Mesendoderm (in vitro differentiated cells): Measurements from ENCODE around the gene NUDT6.

Experiments
- DNase-seq: peaks from one replicate; pipeline ENCODE4 v3.0.0; 2013
- H2AK5ac ChIP-seq: 2 replicates; pipeline ENCODE4 v1.6.1; 2013; ENCODE audit warnings: low read length, inconsistent platforms
- H2BK120ac ChIP-seq: 2 replicates; pipeline ENCODE4 v1.6.1; 2013; ENCODE audit warnings: low read depth, mild to moderate bottlenecking, low read length, moderate library complexity, mixed read lengths
- H2BK15ac ChIP-seq: replicated peaks from 2 replicates; pipeline ENCODE4 v1.6.1; 2013; ENCODE audit warnings: low read depth, mild to moderate bottlenecking, moderate library complexity
- H2BK5ac ChIP-seq: 2 replicates; pipeline ENCODE4 v1.6.1; 2013; ENCODE audit warnings: low read length, inconsistent platforms
- H3K18ac ChIP-seq: 2 replicates; pipeline ENCODE4 v1.6.1; 2013; ENCODE audit warnings: mild to moderate bottlenecking, low read length, mixed read lengths
- H3K23ac ChIP-seq: one replicate; pipeline ENCODE4 v1.6.1; 2013; ENCODE audit warnings: low read length
- H3K27ac ChIP-seq: 2 replicates; pipeline ENCODE4 v1.5.1; 2013; ENCODE audit warnings: low read depth, mild to moderate bottlenecking, inconsistent platforms, low read length, moderate library complexity
- H3K27me3 ChIP-seq: 2 replicates; pipeline ENCODE4 v1.6.1; 2013; ENCODE audit warnings: low read length, control low read depth, mild to moderate bottlenecking, inconsistent platforms; ENCODE audit not compliant: insufficient read depth, poor library complexity
- H3K36me3 ChIP-seq: 2 replicates; pipeline ENCODE4 v1.6.1; 2013; ENCODE audit warnings: low read length, inconsistent platforms; ENCODE audit not compliant: control insufficient read depth, insufficient read depth
- H3K4ac ChIP-seq: one replicate; pipeline ENCODE4 v1.6.1; 2013; ENCODE audit warnings: low read depth, mild to moderate bottlenecking, low read length, moderate library complexity
- H3K4me1 ChIP-seq: 2 replicates; pipeline ENCODE4 v1.6.1; 2013; ENCODE audit warnings: low read depth, low read length, inconsistent platforms; ENCODE audit not compliant: control insufficient read depth
- H3K4me2 ChIP-seq: 2 replicates; pipeline ENCODE4 v1.6.1; 2013; ENCODE audit warnings: low read length
- H3K4me3 ChIP-seq: 2 replicates; pipeline ENCODE4 v1.5.1; 2013; ENCODE audit warnings: mild to moderate bottlenecking, low read length
- H3K56ac ChIP-seq: one replicate; pipeline ENCODE4 v1.6.1; 2013; ENCODE audit warnings: low read length
- H3K79me1 ChIP-seq: 2 replicates; pipeline ENCODE4 v1.6.1; 2013; ENCODE audit warnings: low read length, inconsistent platforms
- H3K79me2 ChIP-seq: 2 replicates; pipeline ENCODE4 v1.6.1; 2013; ENCODE audit warnings: mild to moderate bottlenecking, low read length; ENCODE audit not compliant: control insufficient read depth, insufficient read depth
- H3K9ac ChIP-seq: 2 replicates; pipeline ENCODE4 v1.6.1; 2013; ENCODE audit warnings: low read length, inconsistent platforms
- H4K5ac ChIP-seq: one replicate; pipeline ENCODE4 v1.6.1; 2013; ENCODE audit warnings: low read length
- H4K8ac ChIP-seq: one replicate; pipeline ENCODE4 v1.6.1; 2013; ENCODE audit warnings: low read depth, mild to moderate bottlenecking, control low read depth, low read length, moderate library complexity
- WGBS: extraction: QIAGEN DNeasy Blood & Tissue Kit; methylation state at CpG from one replicate; pipeline ENCODE4 v1.1.7; 2013; ENCODE audit warnings: low lambda C conversion rate, missing lambda C conversion rate; ENCODE audit not compliant: insufficient coverage; ENCODE audit errors: extremely low coverage; 5-methylcytosine and 5-hydroxymethylcytosine counted together

The NUDT6 gene

GRCh38 chr4:122912810-122913575, 9.4 kb downstream of the NUDT6 start:
- Histone ChIP-seq H3K4ac (no peak overlapping the region), H4K8ac (no peak overlapping the region), H3K27me3 (no peaks in the 10 kb centered on the region), H3K18ac (no peak overlapping the region), H3K9ac (no peak overlapping the region), H3K36me3 (no peaks in the 10 kb centered on the region), H3K79me2 (no peaks in the 10 kb centered on the region), H3K23ac (no peak overlapping the region), H2AK5ac (no peak overlapping the region), H3K79me1 (no peaks in the 10 kb centered on the region), H4K5ac (no peak overlapping the region), H3K27ac (no peak overlapping the region), H2BK120ac (peak overlapping the region; percentile 61), H3K4me1 (no peaks in the 10 kb centered on the region), H2BK5ac (no peak overlapping the region), H3K4me3 (no peak overlapping the region), H3K4me2 (no peak overlapping the region), H3K56ac (no peak overlapping the region), H2BK15ac (peak overlapping the region; percentile 45)
- WGBS: no CpG with 5 or more reads among the region's 1 CpG
- DNase-seq: no peak

GRCh38 chr4:122911588-122911987, 10.8 kb downstream of the NUDT6 start:
- H3K56ac ChIP-seq: no peak overlapping the region
- H3K23ac ChIP-seq: no peak overlapping the region
- no peak for DNase-seq
- no peak overlapping the region for H3K27ac ChIP-seq
- no peaks in the 10 kb centered on the region for H3K27me3 ChIP-seq
- H3K4ac ChIP-seq: no peak overlapping the region
- H2BK15ac ChIP-seq: no peak overlapping the region
- no CpG with 5 or more reads among the region's 1 CpG for WGBS
- H3K4me3 ChIP-seq: no peak overlapping the region
- H3K4me1 ChIP-seq: no peaks in the 10 kb centered on the region
- no peak overlapping the region for H4K8ac ChIP-seq
- no peak overlapping the region for H2AK5ac ChIP-seq
- H2BK120ac ChIP-seq: no peak overlapping the region
- no peak overlapping the region for H4K5ac ChIP-seq
- no peaks in the 10 kb centered on the region for H3K79me1 ChIP-seq
- no peak overlapping the region for H3K9ac ChIP-seq
- H3K18ac ChIP-seq: no peak overlapping the region
- no peaks in the 10 kb centered on the region for H3K79me2 ChIP-seq
- H2BK5ac ChIP-seq: no peak overlapping the region
- no peaks in the 10 kb centered on the region for H3K36me3 ChIP-seq
- H3K4me2 ChIP-seq: no peak overlapping the region

- WGBS: no CpG with 5 or more reads among the region's 2 CpGs
- Histone ChIP-seq H3K27me3 (no peaks in the 10 kb centered on the region), H2BK15ac (no peak overlapping the region), H4K5ac (no peak overlapping the region), H3K18ac (no peak overlapping the region), H3K36me3 (no peaks in the 10 kb centered on the region), H2AK5ac (no peak overlapping the region), H3K27ac (no peak overlapping the region), H2BK120ac (no peak overlapping the region), H3K4me2 (no peak overlapping the region), H3K4me1 (no peaks in the 10 kb centered on the region), H3K4ac (no peak overlapping the region), H3K79me1 (no peaks in the 10 kb centered on the region), H2BK5ac (no peak overlapping the region), H3K9ac (no peak overlapping the region), H3K23ac (no peak overlapping the region), H3K56ac (no peak overlapping the region), H3K4me3 (no peak overlapping the region), H3K79me2 (no peaks in the 10 kb centered on the region), H4K8ac (no peak overlapping the region)
- peak; percentile 18 for DNase-seq
These were observed 12.7 kb downstream of the NUDT6 start for GRCh38 chr4:122909683-122910082.

- WGBS: no CpG with 5 or more reads among the region's 1 CpG
- Histone ChIP-seq H3K4ac (no peak overlapping the region), H3K79me2 (no peaks in the 10 kb centered on the region), H3K27ac (no peak overlapping the region), H2BK120ac (no peak overlapping the region), H2BK5ac (no peak overlapping the region), H2BK15ac (no peak overlapping the region), H3K27me3 (no peaks in the 10 kb centered on the region), H3K4me3 (no peak overlapping the region), H3K4me1 (peaks cover 3% of the 10 kb centered on the region), H3K4me2 (no peak overlapping the region), H4K8ac (no peak overlapping the region), H3K36me3 (no peaks in the 10 kb centered on the region), H3K79me1 (no peaks in the 10 kb centered on the region), H4K5ac (no peak overlapping the region), H2AK5ac (no peak overlapping the region), H3K23ac (no peak overlapping the region), H3K9ac (no peak overlapping the region), H3K18ac (no peak overlapping the region), H3K56ac (no peak overlapping the region)
- DNase-seq: no peak
These were observed 14.2 kb downstream of the NUDT6 start for GRCh38 chr4:122908223-122908622.

GRCh38 chr4:122906859-122907305, 15.5 kb downstream of the NUDT6 start:
- no peak overlapping the region for H3K23ac ChIP-seq
- no peak overlapping the region for H3K4ac ChIP-seq
- H4K5ac ChIP-seq: no peak overlapping the region
- no peaks in the 10 kb centered on the region for H3K27me3 ChIP-seq
- H3K36me3 ChIP-seq: no peaks in the 10 kb centered on the region
- no peak overlapping the region for H3K4me2 ChIP-seq
- H3K18ac ChIP-seq: no peak overlapping the region
- H4K8ac ChIP-seq: no peak overlapping the region
- no peak for DNase-seq
- no peak overlapping the region for H3K56ac ChIP-seq
- no peaks in the 10 kb centered on the region for H3K79me1 ChIP-seq
- H2BK15ac ChIP-seq: no peak overlapping the region
- no peak overlapping the region for H3K27ac ChIP-seq
- no peak overlapping the region for H2BK5ac ChIP-seq
- no peak overlapping the region for H3K9ac ChIP-seq
- WGBS: no CpG with 5 or more reads among the region's 7 CpGs
- H3K79me2 ChIP-seq: no peaks in the 10 kb centered on the region
- no peak overlapping the region for H2AK5ac ChIP-seq
- no peak overlapping the region for H2BK120ac ChIP-seq
- H3K4me1 ChIP-seq: peaks cover 5% of the 10 kb centered on the region
- no peak overlapping the region for H3K4me3 ChIP-seq

- H3K4ac ChIP-seq: peak overlapping the region; percentile 1
- no peak overlapping the region for H3K23ac ChIP-seq
- H2BK15ac ChIP-seq: no peak overlapping the region
- no peaks in the 10 kb centered on the region for H3K79me2 ChIP-seq
- H2AK5ac ChIP-seq: no peak overlapping the region
- H2BK120ac ChIP-seq: no peak overlapping the region
- no peaks in the 10 kb centered on the region for H3K27me3 ChIP-seq
- H3K9ac ChIP-seq: no peak overlapping the region
- no peak overlapping the region for H3K4me3 ChIP-seq
- H3K4me1 ChIP-seq: peaks cover 5% of the 10 kb centered on the region
- DNase-seq: peak; percentile 79
- H3K79me1 ChIP-seq: no peaks in the 10 kb centered on the region
- H4K8ac ChIP-seq: no peak overlapping the region
- H4K5ac ChIP-seq: no peak overlapping the region
- no peak overlapping the region for H3K18ac ChIP-seq
- peak overlapping the region; percentile 26 for H2BK5ac ChIP-seq
- H3K36me3 ChIP-seq: no peaks in the 10 kb centered on the region
- H3K56ac ChIP-seq: peak overlapping the region; percentile 52
- peak overlapping the region; percentile 78 for H3K27ac ChIP-seq
- H3K4me2 ChIP-seq: no peak overlapping the region
These were observed 18.6 kb downstream of the NUDT6 start for GRCh38 chr4:122903766-122904288.
